NCI-H1105 treated with DMSO at 0.1 percent for 48 hours (cell line): ENCODE measurements around the gene PTPN5.
"Not testable (repeated sequence)": the region's sequence is repeated elsewhere in the genome, so short reads cannot be mapped to it uniquely, and the experiment has no call there.

ENCODE experiments used
- DNase-seq: peaks from one replicate; lab custom pipeline; 2025; lab: John Stamatoyannopoulos, UW

The PTPN5 gene

DNA sequence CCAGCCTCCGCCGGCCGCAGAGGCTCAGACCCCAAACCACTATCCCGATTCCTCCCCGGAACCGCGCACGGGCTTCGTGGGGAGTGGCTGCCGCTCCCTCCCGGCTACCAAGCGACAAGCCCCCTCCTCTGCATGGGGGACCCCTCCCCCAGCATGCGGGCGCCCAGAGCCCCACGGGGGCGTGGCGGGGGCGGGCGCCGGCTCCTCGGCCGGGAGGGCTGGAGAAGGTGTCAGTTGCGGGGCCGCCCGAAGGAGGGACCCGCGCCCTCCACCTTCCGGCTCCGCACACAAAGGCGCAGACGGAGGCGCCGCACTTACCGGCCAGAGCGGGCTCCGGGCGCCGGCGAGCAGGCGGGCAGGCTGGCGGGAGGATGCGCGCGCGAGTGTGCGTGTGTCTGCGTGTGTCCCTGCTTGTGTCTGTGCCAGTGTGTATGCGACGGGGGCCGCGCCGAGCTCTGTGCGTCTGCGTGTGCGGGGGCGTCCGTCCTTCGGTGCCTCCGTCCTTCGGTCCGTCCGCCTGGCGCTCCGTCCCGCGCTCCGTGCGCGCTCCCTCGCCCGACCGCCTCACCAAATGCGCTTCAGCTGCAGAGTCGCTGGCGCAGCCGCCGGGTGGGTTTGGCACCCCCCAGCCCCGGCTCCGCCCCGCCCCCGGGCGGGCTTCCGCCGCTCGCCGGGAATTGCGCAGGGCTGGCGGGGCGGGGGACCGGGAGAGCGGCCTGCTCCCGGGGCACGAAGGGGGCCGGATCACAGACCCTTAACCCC lies at the start of gene PTPN5:
PTPN5 (minus strand) TSS at position 592 of the 762 bp plus-strand sequence. CDS start 19,840 bp downstream, outside the sequence.
- peak; percentile 30 for DNase-seq

DNA sequence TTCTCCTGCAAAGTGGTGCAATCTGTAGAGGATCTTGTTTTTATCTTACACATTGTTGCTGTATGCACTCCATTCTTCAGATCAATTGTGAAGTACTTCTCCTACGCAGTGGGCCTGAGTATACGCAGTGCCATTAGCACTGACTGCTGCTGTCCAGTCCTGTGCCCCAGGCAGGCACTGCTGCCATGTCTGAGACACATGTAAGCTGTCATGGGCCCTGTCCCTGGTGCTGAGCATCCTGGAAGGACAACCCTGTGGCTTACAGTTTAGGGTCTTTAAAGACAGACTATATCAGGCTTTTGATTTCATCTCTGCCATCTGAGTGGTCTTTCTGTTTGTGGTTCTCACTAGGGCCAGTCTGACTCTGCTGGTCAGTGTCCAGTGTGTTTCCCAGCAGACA lies 44.8 kb upstream of the PTPN5 start:
- no peak for DNase-seq

DNA sequence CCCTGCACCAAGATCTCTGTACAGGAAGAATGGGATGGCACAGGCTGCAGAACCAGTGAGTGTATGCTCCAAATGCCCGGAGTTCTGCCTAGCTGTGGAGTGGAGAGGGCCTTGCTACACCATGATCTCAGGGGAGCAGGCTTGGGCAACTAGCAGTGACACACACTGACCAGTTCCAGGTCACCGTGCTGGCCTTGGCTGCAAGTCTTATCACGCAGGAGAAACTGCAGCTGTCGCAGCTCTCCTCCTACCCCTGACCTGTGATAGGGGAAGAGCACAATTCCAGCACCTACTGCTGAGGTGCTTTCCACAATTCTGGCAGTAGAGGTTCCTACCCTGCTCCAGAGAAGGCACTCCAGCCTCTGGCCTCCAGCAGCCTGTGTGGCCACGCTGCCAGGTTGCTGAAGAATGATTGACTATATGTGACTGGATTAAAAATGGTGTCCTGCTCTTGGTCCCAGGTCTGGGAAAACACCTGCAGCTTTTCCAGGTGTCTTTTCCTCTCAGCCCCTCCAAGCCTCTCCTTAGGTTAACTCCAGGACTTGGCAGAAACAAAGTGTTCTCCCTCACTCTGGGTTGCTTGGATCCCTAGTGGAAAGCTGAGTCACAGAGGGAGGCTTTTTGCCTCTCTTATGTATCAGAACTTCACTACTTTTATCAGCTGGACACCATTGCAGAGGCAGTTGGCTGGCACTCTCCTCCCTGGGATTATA lies 43.3 kb upstream of the PTPN5 start:
- no peak for DNase-seq

DNA sequence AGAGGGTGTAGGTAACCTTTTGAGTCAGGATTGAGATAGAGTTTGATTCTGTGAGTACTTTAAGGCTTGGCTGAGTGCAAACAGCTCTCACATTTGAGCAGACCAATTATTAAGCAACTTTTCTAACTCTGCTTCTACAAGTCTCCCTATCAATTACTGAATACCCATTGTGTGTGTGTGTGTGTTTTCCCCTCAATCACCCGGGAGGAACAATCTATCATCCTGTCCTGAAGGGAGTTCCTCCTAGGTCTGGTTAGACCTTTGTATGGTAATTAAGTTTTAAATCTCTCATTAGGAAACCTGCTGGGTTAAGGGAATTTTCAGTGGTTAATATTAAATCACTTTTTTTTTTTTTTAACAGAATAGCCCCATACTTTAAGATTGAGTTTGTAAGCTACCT lies 28.6 kb upstream of the PTPN5 start:
- DNase-seq: not testable (repeated sequence)

DNA sequence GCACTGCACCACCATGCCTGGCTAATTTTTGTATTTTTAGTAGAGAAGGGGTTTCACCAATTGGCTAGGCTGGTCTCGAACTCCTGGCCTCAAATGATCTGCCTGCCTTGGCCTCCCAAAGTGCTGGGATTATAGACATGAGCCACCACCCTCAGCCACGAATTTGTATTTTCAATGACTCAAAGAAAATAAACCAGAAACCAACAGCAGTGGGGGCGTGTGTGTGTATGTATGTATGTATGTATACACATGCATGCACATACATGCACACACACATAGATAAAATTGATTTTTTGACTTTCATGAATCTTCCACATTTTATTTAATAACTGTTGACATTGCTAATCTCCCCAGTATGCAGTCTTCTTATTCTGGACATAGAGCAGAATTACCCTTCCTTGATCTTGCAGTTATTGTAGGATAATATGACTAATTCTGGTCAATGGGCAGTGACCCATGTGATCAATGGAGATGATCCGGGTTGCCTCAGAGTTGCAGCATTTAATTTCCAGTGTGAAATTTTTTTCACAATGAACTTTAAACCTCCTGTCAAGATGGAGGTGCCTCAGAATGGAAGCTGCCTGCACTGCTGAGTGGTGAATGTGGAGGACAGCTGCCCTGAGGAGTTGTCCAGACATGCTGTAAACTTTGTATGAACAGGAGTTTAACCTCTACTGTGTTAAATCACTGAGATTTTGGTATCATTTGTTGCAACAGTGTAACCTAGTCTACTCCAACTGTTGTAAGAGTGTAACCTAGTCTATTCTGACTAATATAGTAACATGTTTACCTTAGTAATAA lies 12.8 kb upstream of the PTPN5 start:
- no peak for DNase-seq

DNA sequence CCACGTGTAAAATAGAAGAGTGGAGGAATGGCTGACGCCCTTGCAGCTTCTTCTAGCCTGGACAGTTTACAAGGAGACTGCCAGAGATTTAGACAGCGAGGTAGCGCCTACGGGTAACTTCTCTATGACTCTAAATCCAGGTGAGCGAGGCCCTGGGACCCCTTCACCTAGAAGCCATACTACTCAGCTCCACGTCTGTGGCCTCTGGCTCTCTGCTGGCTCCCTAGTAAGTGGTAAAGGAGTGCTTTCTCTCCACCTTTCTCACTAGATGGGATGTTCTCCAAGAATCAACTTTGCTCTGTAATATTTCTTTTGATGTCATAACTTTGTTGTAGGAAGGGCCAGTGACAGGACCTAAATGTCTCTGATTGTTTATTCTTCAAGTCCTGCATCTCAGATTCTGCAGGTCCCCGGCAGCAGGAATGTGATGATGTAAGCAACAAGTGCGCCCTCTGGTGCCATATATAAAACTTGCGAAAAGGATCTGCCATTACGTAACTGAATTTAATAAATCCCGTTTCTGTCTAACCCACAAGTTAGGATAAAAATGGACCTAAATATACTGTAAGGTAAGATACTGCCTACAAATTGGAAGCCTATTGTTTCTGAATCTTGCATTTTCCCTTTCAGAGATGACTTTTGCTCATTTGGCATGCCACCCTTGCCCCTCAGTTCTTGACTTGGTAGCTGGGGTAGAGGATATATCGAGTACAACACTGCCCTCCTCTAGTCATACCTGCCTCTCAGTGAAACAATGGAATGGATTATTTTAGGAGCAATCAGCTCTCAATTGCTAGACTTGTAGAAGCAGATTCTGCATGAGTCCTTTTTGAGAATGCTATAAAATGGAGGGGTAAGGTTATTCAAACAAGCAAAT lies 11.0 kb upstream of the PTPN5 start:
- DNase-seq: peak; percentile 71

DNA sequence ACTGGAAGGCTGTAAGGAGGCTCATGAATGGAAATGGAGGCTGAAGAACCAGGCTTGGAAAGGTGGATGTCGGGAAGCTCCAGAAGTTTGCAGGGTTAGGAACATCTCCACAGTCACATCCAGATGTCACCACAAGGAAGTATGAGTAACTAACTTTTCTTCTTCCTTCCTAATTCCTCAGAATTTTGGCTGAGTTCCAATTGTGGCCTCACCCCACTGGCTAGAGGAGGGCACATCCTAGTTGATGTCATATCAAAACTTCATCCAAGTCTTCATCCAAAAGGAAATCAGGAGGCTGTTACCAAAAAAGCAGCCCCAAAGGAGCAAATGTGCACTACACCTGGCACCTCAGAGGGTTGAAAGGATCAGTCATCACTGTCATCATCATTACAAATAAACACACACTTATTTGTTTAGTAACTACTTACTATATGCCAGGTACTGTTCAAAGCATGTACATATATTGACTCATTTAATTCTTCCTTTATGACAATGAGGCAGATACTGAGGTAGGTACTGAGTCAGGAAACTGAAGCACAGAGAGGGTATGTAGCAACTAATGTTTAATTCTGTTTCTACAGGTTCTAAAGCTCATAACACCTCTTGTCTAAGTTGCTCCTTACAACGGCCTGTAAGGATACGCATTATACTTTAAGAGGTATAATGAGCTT lies 7.3 kb upstream of the PTPN5 start:
- DNase-seq: no peak

DNA sequence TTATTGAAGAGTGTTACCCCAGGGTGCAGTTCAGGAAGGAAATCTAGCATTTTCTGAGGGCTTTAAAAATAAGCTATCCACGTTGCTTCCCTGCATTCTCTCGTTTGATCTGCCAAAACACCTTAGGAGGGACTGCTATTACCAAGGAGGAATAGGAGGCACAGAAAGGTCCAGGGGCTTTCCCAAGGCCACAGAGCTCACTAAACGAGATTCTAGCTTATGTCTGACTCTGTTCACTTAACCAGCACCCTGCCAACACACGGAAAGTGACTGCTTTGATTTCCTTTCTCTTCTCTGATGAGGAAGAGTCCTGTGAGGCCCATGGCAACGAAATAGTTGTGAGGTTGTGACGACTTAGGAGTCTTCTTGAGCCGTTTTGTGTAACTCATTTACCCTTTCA lies 3.4 kb upstream of the PTPN5 start:
- DNase-seq: no peak

DNA sequence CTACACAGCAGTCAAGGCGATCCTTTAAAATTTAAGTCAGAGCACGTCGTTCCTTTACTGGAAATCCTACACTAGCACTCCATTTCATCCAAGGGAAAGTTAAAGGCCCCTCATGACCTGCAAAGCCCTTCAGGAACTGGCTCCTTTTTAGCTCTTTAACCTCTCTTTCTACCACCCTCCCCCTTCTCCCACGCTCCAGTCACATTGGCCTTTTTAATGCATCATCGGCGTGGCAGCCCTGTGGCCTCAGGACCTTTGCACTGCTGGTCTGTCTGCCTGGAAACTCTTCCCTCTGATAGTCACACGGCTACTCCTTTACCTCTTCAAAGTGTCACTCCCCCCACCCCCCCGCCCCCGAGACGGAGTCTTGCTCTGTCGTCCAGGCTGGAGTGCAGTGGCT lies 1.2 kb upstream of the PTPN5 start:
- no peak for DNase-seq

DNA sequence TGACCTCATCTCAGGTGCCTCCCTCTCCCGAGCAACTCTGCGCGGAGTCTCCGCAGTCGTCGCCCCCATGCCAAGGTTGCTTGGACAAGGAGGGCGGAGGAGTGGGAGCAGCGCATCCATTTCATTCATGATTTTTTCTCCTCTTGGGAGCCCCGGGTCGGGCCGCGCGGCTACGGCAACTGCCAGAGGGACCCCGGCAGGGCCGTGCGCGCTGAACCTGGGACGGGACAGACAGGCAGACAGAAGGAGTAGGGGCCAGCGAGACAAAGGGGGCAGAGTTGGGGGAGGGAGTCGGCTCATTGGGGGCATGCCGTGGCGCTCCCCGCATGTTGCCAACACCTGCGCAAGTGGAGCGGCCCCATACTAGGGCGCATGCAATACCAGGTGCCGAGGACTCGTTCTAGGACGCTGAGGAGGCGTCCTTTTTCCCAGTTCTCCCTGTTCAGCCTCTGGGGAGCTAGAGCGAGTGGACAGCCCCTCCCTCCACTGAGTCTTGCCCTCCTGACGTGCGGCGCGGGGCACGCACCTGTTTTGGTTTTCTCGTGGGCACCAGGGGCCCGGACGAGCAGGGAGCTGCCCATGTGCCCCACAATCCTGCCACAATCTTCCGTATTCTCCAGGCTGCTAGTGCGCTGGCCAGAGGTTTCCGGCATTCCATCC lies 501 bp upstream of the PTPN5 start:
- DNase-seq: peak; percentile 30

DNA sequence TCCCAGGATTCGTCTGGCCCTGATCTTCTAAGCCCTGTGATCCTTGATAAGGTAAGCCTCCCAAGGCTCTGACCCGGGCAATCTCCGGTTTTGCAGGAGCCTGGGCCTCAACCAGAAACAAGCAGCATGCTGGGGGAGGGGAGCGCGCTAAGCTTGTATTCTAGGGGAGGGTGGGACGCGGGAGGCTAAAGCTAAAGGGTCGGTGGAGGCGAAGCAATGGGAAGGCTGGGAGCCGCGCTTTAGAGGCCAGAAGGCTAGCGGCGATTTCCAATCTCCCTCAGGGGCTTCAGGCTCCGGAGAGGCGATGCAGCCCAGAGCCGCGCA lies 753 bp downstream of the PTPN5 start:
- no peak for DNase-seq

DNA sequence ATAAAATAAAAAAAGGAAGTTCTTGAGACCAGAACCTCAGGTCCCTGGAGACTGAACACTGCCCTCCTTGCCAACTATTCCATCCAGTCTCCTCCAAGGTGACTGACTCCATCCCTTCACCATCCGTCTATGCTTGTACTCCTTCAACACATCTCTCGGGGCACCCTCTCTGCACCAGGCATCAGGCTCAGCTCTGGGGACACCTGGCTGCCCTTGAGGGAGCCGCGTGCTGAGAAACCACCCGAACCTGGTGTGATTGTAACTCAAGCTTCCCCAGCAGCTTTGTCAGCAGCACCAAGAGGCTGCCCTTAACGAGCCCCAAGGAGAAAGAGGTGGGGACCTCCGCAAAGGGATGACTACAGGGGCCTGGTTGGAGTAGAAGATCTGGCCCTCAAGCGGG lies 1.7 kb downstream of the PTPN5 start:
- no peak for DNase-seq

DNA sequence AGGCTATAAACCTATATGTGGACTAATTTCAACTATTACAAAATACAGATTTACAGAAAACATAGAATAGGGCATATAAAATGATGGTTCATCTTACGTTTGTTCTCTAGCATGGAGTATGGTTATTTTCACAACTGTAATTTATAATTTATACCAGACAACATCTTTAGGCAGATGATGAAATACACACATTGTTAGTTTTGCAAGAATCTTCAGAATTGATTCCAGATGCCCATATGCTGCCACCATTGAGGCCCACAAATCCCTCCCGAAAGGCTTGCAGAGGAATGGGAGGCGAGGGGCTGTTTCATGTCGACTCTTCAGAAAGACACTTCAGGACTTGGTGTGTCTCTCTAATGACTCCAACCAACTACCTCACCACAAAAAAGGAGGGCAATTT lies 6.2 kb downstream of the PTPN5 start:
- no peak for DNase-seq

DNA sequence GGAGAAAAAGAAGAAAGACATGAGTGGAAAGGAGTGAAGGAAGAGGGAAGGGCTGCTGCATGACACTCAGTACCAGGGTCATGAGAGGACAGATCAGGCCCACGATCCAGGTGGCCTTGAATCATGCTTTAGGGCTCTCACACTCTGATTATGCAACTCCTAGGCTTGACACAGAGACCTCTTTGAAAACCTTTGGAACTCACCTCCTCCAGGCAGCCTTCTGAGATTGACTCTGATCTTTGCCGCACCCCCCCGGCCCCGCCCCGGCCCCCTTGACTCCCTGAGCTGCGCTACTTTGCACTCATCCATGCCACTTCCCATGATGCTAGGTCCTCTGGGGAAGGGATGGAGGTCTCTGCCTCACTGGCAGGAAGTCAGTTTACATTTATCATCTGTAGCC lies 10.7 kb downstream of the PTPN5 start:
- no peak for DNase-seq

DNA sequence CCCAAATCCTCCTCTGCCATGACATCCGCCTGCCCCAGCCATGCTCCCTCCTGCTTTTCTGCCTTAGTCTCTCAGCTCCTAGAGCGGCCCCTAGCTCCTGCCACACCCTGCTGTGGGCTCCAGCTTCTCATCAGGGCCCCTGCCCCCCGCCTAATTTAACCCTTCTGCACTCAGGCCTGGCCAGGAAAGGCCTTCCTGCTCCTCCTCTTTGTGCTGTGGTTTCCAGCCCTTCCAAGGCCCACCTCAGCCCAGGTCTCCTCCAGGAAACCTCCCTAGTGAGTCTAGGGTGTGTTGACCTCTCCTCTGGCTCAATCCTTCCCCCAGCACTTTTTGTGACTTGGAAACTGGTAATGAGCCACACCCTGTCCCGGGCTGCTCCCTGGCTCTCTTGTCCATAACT lies 11.3 kb downstream of the PTPN5 start:
- DNase-seq: no peak

DNA sequence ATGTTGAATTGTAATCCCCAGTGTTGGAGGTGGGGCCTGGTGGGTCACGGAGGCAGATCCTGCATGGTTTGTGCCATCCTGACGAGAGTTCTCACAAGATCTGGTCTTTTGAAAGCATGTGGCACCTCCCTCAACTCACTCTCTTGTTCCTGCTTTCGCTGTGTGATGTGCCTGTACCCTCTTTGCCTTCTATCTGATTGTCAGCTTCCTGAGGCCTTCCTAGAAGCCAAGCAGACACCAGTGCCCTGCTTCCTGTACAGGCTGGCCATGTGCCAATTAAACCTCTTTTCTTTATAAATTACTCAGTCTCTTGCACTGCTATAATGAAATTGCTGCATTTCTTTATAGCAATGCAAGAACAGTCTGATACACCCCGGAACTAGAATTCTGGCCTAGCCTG lies 13.1 kb downstream of the PTPN5 start:
- no peak for DNase-seq

DNA sequence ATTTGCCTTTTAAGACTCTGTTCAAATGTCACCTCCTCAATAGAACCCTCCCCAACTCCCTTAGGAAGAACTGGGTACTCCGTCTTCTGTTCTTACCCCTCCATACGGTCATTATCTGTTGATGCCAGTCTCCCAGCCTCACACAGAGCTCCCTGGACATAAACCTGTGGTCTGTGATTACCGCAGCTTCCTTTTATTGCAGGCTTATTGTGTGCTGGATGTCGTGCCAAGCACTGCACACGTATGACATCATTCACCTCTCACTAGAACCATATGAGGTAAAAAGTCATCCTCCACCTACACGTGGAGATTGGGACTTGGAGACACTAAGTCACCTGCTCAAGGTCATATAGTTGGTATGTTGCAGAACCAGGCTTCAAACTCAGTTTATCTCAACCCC lies 15.3 kb downstream of the PTPN5 start:
- DNase-seq: no peak

DNA sequence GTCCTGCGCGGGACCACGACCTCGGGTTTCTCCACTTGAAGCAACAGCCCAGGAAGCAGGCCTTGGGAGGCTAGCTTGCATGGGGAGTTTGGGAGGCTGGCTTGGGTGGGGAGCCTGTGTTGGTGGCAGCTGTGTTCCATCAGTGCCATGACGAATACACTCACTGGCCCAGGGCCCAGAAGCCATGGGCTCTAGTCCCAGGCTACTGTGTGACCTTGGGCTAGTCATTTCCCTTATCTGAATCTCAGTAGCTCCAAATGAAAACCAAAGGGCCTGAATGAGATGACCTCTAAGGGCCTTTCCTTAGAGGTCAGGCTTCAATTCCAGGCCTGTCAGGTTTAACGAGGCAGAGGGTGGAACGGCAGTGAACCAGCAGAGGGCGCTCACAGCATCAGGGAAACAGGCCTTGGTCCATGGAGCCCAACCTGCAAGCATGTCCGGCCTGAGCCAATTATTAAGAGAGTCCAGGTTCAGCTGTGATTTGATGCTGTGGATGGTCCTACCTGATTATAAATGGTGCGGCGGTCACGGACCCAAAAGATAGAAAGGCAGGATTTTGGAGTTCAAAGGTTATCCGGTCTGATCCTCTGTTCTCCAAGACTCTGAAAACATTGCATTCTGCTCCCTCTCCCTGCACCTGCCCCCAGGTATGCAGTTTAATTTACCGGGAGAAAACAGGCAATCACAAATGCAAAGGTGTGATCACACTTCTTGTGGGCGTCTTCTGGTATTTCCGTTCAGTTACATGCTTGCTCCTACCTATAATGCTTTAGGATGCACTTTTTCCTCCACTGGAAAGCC lies 15.9 kb downstream of the PTPN5 start:
- DNase-seq: peak; percentile 13

DNA sequence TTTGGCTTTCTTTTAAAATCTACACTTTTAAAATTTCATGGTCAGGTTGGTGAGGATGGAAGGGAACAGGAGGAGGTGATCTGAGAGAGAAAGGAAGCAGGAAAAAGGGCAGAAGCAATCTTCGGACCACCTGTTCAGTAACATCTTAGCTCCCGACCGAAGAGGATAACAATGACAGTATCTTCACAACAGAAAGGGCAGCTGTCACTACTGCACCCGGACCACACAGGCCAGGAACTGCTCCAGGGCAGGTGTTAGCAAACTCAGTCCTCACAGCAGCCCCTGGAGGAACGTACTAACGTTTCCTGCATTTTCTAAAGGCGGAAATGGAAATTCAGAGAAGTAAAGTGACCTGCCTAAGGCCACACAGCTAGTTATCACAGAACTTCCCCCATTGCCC lies 16.8 kb downstream of the PTPN5 start:
- DNase-seq: no peak

DNA sequence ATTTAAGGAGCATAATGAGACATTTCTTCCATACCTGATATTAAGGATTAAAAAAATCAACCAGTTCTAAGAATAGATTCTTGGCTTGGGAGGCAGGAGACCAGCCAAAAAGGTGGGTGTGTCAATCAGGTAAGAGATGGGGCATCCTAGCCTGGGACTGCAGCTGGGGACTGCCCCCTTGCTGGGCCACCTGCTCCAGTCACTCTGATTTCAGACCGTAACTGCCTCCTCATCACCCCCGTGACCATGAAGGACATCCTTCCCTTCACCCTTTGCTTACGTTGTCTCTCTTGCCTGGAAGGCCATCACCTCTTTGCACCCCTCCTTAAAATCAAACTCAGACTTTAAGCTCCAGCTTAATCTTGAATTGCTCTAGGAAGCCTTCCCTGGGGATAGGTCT lies 17.9 kb downstream of the PTPN5 start:
- no peak for DNase-seq
